NB4 (cell line): ENCODE data around the gene CADPS.

ENCODE experiments used
- DNase-seq: peaks from one replicate; pipeline ENCODE4 v3.0.0; 2010; ENCODE audit warnings: low read depth
- H3K4me3 ChIP-seq: one replicate; pipeline ENCODE4 v1.5.1; 2011; ENCODE audit warnings: mild to moderate bottlenecking, low read depth, low read length, moderate library complexity
- CTCF ChIP-seq: IDR thresholded peaks from one replicate; pipeline ENCODE4 v1.5.1; 2012; ENCODE audit warnings: low read depth, low read length
- MAX ChIP-seq: IDR thresholded peaks from 2 replicates; pipeline ENCODE4 v1.6.1; 2011; ENCODE audit warnings: low read depth, low read length
- MYC ChIP-seq: IDR thresholded peaks from 2 replicates; pipeline ENCODE4 v1.6.1; 2011; ENCODE audit warnings: low read depth, low read length
- POLR2A ChIP-seq: IDR thresholded peaks from 2 replicates; pipeline ENCODE4 v1.6.1; 2011; ENCODE audit warnings: mild to moderate bottlenecking; ENCODE audit not compliant: insufficient read length; ENCODE audit errors: extremely low read depth

Gene CADPS

GRCh38 chr3:62467966-62468722 lies 407.1 kb downstream of the CADPS start:
- TF ChIP-seq CTCF (no peak), MAX (no peak), POLR2A (no peak), MYC (no peak)
- H3K4me3 ChIP-seq, result no peak overlapping the region
- DNase-seq, result no peak

GRCh38 chr3:62462788-62463187 lies 412.4 kb downstream of the CADPS start:
- TF ChIP-seq CTCF (no peak), MYC (no peak), POLR2A (no peak)
- DNase-seq, result no peak
- H3K4me3 ChIP-seq, result no peak overlapping the region

- DNase-seq, result no peak
- TF ChIP-seq POLR2A, result no peak
- no peak for TF ChIP-seq MYC
- no peak for TF ChIP-seq MAX
- TF ChIP-seq CTCF, result no peak
- H3K4me3 ChIP-seq, result no peak overlapping the region
Observed at GRCh38 chr3:62462104-62462762, 413.0 kb downstream of the CADPS start.

- no peak overlapping the region for H3K4me3 ChIP-seq
- no peak for DNase-seq
- TF ChIP-seq CTCF (no peak), POLR2A (no peak), MAX (no peak), MYC (no peak)
Observed at GRCh38 chr3:62454916-62455315, 420.3 kb downstream of the CADPS start.

- H3K4me3 ChIP-seq, result no peak overlapping the region
- no peak for DNase-seq
- TF ChIP-seq POLR2A, result no peak
- no peak for TF ChIP-seq MAX
- no peak for TF ChIP-seq CTCF
- no peak for TF ChIP-seq MYC
Observed at GRCh38 chr3:62453448-62453847, 421.8 kb downstream of the CADPS start.
